ENCODE data around the gene ZFYVE27. TPM values are rescaled to one million over a fixed set of nuclear protein-coding genes. Genes with fewer than 3 reads are reported as not detected.

Gene ZFYVE27
- total RNA-seq, 2 experiments from 2014 or later = 24.0 to 33.0 TPM

DNA sequence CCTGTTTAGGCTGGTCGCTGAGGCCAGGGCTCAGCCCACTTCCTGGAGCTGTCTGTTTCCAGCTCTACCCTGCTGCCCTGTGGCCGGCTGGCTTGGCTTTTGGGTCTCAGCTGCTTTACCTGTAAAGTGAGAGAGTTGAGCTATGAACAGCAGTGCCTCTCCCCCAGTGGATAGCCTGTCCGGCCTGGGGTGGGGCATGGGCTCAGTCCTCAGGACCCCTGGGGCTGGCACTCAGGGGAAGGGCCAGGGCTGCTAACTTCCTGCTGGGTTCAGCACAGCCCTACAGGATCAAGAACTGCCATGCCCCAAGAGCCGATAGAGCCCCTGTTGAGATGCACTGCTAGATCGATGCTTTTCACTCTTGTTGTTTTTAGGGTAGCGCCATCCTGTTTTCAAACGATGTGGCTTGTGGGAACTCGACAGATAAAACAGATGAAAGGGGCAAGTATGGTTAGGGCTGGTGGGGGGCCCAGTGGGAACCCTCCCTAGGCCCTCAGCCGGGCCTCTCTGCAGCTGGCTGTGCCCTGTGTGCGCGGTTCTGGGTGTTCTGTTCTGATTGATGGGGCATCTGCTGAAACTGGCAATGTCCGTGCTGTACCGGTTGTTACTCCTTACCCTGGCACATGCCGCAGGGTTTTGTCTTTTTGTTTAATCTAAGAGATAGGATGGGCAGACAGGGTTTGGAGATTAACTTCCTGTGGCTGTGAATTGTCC is 44.8 kb downstream of the ZFYVE27 start:
- intact Hi-C loops (cut with micrococcal nuclease; ENCODE audit: unreplicated experiment) = no loop called here
- no TSS peak for BruUV-seq (replicated peaks)
- POLR2A ChIA-PET = no interaction called here

DNA sequence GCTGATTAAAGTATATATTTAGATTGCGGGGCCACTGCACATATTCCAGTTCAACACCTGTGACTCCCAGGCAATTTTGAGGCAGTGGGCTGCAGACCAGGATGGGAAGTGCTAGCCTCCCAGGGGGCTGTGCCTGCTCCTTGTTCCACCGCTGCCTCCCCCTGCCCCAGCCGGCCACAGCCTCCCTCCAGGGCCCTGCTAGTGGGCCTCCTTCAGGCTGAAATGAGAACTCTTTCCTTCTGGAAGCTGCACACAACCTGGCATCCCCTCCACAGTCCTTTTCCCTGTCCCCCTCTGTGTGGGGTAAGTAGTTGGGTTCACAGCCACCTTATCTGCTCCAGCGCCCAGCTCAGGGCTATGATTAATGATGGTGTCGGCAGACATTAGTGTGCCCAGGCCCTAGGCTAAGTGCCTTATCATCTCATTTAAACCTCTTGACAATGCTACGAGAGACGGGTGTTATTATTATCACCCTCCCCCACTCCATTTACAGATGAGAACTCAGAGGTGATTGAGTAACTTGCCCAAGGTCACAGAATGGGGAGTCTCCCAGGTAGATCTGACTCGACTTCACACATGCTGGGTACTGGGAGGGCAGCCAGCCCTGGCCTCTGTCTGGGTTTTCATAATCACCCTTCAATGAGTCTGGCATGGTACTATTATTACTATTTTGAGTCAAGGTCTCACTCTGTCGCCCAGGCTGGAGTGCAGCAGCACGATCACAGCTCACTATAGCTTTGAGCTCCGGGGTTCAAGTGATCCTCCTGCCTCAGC is 45.7 kb downstream of the ZFYVE27 start:
- TF ChIP-seq, protein P1, sequence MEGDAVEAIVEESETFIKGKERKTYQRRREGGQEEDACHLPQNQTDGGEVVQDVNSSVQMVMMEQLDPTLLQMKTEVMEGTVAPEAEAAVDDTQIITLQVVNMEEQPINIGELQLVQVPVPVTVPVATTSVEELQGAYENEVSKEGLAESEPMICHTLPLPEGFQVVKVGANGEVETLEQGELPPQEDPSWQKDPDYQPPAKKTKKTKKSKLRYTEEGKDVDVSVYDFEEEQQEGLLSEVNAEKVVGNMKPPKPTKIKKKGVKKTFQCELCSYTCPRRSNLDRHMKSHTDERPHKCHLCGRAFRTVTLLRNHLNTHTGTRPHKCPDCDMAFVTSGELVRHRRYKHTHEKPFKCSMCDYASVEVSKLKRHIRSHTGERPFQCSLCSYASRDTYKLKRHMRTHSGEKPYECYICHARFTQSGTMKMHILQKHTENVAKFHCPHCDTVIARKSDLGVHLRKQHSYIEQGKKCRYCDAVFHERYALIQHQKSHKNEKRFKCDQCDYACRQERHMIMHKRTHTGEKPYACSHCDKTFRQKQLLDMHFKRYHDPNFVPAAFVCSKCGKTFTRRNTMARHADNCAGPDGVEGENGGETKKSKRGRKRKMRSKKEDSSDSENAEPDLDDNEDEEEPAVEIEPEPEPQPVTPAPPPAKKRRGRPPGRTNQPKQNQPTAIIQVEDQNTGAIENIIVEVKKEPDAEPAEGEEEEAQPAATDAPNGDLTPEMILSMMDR (conservative IDR thresholded peaks at IDR 0.05; ENCODE audit: low read length) = no peak
- no peak overlapping the region for H3K4me3 ChIP-seq (ENCODE audit: low read depth, low read length, poor library complexity, severe bottlenecking)
- no peaks in the 10 kb centered on the region for H4K20me1 ChIP-seq (ENCODE audit: insufficient read depth, low read length)
- CTCF ChIA-PET (ENCODE audit: unreplicated experiment) = no interaction called here
- no peaks in the 10 kb centered on the region for H3K36me3 ChIP-seq (ENCODE audit: insufficient read depth, low read length)
- POLR2A ChIA-PET = no interaction called here
- H3K4me2 ChIP-seq (ENCODE audit: low read length) = no peak overlapping the region
- H3K4me1 ChIP-seq (ENCODE audit: insufficient read depth, low read length, poor library complexity, severe bottlenecking) = no peaks in the 10 kb centered on the region
- H3K9me2 ChIP-seq (ENCODE audit: insufficient read depth, low read length) = no peaks in the 10 kb centered on the region
- H3K27ac ChIP-seq (ENCODE audit: low read depth, low read length, poor library complexity, severe bottlenecking) = no peak overlapping the region
- BruUV-seq (replicated peaks) = no TSS peak
- no peak for DNase-seq (ENCODE audit: low spot score)
- H3K9me3 ChIP-seq (ENCODE audit: low read length) = no peaks in the 10 kb centered on the region
- no peaks in the 10 kb centered on the region for H3K79me2 ChIP-seq (ENCODE audit: insufficient read depth, low read depth, low read length)
- intact Hi-C loops (cut with micrococcal nuclease; ENCODE audit: unreplicated experiment) = no loop called here
- H2AFZ ChIP-seq (ENCODE audit: low read length) = no peak overlapping the region

More for the DNA sequence above, 44.8 kb downstream of the ZFYVE27 start:
- Histone ChIP-seq H3K36me3 (ENCODE audit: insufficient read depth, low read length) (no peaks in the 10 kb centered on the region), H3K4me2 (ENCODE audit: low read length) (no peak overlapping the region), H3K4me1 (ENCODE audit: insufficient read depth, low read length, poor library complexity, severe bottlenecking) (no peaks in the 10 kb centered on the region), H3K9me2 (ENCODE audit: insufficient read depth, low read length) (no peaks in the 10 kb centered on the region), H3K27ac (ENCODE audit: low read depth, low read length, poor library complexity, severe bottlenecking) (no peak overlapping the region), H3K79me2 (ENCODE audit: insufficient read depth, low read depth, low read length) (no peaks in the 10 kb centered on the region), H2AFZ (ENCODE audit: low read length) (no peak overlapping the region), H3K4me3 (ENCODE audit: low read depth, low read length, poor library complexity, severe bottlenecking) (no peak overlapping the region), H3K9me3 (ENCODE audit: low read length) (no peaks in the 10 kb centered on the region), H4K20me1 (ENCODE audit: insufficient read depth, low read length) (no peaks in the 10 kb centered on the region)
- CTCF ChIA-PET (ENCODE audit: unreplicated experiment) = no interaction called here
- DNase-seq (ENCODE audit: low spot score) = no peak
- no peak for TF ChIP-seq EZH2phosphoT487 (IDR thresholded peaks at IDR 0.05; ENCODE audit: borderline replicate concordance, low read depth, low read length)
- TF ChIP-seq, protein P1 (conservative IDR thresholded peaks at IDR 0.05; ENCODE audit: low read length) = no peak

Measured in OCI-LY7 (cell line).